GM12875 (cell line): Measurements from ENCODE around the gene SLTM.
"Not testable (repeated sequence)": the region's sequence is repeated elsewhere in the genome, so short reads cannot be mapped to it uniquely, and the experiment has no call there.

Experiments used
- H3K4me3 ChIP-seq: one replicate; pipeline ENCODE4 v1.5.1; 2011; ENCODE audit warnings: low read depth, low read length, control low read depth
- TF ChIP-seq, protein P1 (sequence below): IDR thresholded peaks from 2 replicates; pipeline ENCODE4 v1.5.1; 2011; ENCODE audit warnings: low read depth, mild to moderate bottlenecking, control low read depth, inconsistent platforms, low read length, moderate library complexity, borderline replicate concordance; ENCODE audit not compliant: insufficient read depth

SLTM gene

DNA sequence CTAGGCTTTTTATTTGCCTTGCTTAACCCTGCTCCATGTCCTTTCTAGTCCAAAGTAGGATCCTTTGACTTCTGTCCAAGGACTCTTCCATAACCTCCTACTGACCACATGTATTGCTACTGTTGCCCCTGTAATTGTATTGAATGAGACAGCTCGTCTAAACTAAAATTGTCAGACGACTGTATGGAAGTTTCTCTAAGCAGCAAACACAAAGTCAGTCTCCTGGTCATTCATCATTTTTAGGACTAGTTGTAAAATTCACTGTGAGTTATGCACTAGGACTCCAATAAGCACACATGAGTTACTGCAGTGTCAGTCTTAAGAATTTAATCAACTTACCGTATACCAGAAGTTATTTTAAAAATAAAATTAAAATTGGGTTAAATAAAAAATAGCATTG is 32.8 kb downstream of the SLTM start:
- TF ChIP-seq, protein P1, sequence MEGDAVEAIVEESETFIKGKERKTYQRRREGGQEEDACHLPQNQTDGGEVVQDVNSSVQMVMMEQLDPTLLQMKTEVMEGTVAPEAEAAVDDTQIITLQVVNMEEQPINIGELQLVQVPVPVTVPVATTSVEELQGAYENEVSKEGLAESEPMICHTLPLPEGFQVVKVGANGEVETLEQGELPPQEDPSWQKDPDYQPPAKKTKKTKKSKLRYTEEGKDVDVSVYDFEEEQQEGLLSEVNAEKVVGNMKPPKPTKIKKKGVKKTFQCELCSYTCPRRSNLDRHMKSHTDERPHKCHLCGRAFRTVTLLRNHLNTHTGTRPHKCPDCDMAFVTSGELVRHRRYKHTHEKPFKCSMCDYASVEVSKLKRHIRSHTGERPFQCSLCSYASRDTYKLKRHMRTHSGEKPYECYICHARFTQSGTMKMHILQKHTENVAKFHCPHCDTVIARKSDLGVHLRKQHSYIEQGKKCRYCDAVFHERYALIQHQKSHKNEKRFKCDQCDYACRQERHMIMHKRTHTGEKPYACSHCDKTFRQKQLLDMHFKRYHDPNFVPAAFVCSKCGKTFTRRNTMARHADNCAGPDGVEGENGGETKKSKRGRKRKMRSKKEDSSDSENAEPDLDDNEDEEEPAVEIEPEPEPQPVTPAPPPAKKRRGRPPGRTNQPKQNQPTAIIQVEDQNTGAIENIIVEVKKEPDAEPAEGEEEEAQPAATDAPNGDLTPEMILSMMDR: no peak
- no peak overlapping the region for H3K4me3 ChIP-seq

DNA sequence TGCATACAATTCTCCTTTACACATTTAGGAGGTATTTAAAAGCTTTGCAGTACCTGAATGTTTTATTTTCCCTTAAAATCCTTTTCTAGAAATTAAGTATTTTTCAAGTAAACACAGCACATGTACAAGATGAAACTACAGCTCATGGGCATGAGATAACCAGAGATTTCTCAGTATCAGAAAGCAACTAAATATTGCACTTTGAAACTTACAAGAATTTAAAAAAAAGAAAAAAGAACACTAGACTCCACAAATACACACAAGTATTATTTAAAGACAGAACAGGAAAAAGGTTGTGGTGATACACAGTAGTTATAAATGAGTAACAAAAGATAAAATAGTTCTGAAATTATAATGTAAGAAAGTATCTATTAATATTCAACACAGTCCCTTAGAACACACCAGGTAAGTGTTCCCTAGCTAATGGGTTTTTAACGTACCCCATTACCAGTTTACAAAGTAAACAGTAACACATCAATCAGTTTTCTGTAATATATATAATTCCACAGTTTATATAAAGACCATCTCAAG is 35.3 kb downstream of the SLTM start:
- TF ChIP-seq, protein P1: no peak
- H3K4me3 ChIP-seq: no peak overlapping the region

DNA sequence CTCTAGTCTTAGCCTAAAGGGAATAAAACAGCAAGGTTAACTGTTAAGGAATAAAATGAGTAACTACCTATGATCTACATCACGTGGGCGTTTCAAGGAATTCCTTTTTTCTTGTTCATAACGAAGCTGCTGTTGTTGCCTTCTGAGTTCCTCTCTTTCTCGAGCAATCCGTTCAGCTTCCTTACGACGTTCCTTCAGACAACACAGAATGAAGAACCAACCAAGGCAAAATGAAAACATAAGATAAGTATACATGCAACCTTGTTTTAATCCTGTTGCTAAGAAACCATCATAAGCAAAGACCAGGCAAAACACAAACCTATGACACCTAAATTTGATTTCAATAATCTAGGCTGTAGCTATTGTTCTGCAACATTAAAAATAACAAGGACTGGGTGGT is 44.1 kb downstream of the SLTM start:
- TF ChIP-seq, protein P1: no peak

DNA sequence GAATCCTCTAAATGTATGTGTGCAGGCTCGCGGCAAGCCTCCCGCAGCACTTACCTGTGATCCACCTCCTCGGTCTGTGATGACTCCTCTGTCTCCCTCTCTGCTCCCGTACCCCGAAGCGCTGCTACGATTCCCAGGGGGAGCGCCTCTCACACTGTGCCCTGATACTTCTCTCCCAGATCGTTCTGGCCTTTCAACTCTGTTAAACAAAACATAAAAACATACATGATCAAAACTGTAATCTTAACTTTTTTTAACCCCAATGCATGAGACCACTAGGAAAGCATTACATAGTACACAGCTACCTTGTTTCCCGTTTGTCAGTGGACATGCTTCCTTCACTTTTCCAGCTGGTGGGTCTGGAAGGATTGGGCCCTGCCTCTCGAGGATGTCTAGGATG is 46.6 kb downstream of the SLTM start:
- H3K4me3 ChIP-seq: no peak overlapping the region
- TF ChIP-seq, protein P1: no peak

More for the DNA sequence above, 44.1 kb downstream of the SLTM start:
- H3K4me3 ChIP-seq: no peak overlapping the region

DNA sequence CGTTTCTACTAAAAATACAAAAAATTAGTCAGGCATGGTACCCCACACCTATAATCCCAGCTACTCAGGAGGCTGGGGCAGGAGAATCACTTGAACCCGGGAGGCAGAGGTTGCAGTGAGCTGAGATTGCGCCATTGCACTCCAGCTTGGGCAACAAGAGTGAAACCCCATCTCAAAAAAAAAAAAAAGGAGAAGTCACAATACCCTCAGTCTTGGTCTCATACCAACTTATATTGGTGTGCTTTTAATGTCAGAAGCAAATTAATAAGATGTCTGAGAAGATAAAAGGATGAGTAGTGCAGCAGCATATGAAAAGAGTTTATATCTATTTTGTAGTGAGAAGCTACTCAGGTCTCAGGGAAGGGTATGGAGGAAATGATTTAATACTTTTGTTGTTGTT is 49.6 kb downstream of the SLTM start:
- H3K4me3 ChIP-seq: not testable (repeated sequence)

DNA sequence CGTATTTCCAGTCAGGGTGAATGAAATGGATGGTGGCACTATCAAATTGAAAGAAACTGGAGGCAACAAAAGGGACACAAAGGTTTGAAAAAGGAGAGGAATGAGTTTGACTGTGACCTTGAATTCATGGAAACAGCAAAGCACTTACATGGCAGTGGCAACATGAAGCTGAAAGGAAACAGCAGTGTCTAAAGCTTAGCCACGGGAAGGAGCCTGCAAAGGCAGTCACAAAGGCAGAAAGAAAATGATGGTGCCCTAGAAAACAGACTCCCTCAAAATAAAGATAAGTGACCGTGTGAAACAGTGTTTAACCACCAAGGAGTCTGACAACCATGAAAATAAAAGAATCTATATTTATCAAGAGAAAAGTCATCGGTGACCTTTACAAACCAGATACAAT is 51.2 kb downstream of the SLTM start:
- TF ChIP-seq, protein P1: no peak
- no peak overlapping the region for H3K4me3 ChIP-seq

DNA sequence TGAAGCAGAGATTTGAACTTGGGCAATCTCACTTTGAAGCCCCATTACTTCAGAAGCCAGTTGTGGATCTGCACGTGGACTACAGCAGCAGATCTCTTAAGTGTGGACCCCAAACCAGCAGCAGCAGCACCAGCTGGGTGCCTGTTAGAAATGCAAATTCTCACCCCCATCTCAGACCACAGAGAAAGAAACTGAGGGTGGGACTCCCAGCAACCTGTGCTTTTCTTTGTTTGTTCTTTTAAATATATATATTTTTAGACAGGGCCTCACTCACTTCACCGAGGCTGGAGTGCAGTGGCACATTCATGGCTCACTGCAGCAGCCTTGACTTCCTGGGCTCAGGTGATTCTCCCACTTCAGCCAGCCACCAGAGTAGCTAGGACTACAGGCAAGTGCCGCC is 53.2 kb downstream of the SLTM start:
- H3K4me3 ChIP-seq: no peak overlapping the region
- TF ChIP-seq, protein P1: no peak
